HG03060 (cell line): ENCODE data around the gene NPR3.

Experiments used
- ATAC-seq: cut with Tn5 transposase; IDR thresholded peaks from one replicate; pipeline ENCODE4 v1.9.1; 2021; ENCODE audit warnings: low read depth, moderate number of reproducible peaks; ENCODE audit not compliant: unreplicated experiment

Gene NPR3

GRCh38 chr5:32711681-32712480 is 760 bp downstream of the NPR3 start:
- ATAC-seq = no peak

GRCh38 chr5:32712481-32713360 is 1.6 kb downstream of the NPR3 start:
- no peak for ATAC-seq

GRCh38 chr5:32713361-32713769 is 2.2 kb downstream of the NPR3 start:
- no peak for ATAC-seq

GRCh38 chr5:32713770-32714381 is 2.8 kb downstream of the NPR3 start:
- no peak for ATAC-seq

GRCh38 chr5:32714836-32715235 is 3.7 kb downstream of the NPR3 start:
- no peak for ATAC-seq

GRCh38 chr5:32720300-32720699 is 9.2 kb downstream of the NPR3 start:
- no peak for ATAC-seq

DNA sequence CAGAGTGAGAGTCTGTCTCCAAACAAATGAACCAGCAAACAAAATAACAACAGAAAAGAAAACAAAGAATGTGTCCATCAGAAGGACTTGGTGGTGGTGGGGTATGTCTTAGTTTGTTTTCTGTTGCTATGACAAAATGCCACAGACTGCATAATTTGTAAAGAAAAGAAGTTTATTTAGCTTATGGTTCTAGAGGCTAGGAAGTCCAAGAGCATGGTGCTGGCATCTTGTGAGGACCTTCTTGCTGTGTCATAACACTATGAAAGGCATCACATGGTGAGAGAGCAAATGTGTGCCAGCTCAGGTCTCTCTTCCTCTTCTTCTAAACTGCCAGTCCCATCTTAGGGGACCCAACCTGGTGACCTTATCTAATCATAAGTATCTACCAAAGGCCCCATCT is 10.5 kb downstream of the NPR3 start:
- no peak for ATAC-seq

DNA sequence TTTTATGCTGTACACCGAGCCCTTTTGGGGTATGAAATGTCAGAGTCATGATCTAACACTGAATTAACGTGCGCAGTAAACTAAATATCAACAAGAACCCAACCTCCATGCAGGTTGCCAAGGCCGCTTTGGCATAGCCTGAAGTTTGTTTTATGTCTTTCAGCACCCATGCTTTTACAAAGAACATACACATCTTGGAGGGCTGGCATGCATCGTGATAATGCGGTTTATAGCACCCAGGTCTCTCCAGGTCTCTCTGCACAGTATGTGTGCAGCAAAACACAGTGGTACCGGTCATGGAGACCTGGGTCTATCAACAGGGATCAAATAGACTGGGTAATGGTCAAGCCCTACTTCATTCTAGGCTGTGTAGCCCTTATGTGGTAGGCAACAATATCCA is 11.8 kb downstream of the NPR3 start:
- ATAC-seq = no peak

DNA sequence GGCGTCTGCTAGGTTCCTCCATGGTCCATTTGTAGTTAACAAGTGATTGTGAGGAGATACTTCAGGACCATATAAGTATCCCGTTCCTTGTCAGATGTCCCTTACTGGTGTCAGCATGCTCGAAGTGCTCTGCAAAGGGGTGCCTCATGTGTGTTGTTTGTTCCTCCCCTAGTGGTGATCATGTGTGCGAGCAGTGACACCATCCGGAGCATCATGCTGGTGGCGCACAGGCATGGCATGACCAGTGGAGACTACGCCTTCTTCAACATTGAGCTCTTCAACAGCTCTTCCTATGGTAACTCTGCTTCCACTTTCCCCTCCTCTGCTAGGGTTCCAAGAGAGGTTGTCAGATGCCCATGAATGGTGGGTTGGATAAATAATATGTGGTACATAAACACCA is 13.4 kb downstream of the NPR3 start:
- no peak for ATAC-seq

DNA sequence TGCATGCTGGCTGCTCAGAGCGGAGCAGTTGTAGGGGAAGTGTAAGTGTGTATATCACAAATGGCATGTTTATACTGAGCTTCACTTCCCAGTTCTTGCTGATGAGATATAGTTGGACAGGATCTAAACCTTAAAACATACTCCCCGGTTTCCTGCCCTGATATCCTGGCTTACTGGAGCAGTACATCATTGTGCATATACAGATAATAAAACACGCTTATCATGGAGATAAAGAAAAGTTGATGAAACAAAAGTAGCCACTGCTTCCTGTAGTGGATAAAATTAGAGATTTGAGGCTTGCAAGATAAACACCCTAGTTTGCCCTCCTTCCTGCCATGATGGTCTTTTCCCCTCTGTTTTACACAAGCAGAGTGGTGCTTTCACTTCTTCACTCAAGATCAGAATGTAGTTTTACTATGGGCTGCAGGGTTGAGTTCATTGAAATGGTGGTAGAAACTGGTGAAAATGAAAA is 15.0 kb downstream of the NPR3 start:
- ATAC-seq = no peak

DNA sequence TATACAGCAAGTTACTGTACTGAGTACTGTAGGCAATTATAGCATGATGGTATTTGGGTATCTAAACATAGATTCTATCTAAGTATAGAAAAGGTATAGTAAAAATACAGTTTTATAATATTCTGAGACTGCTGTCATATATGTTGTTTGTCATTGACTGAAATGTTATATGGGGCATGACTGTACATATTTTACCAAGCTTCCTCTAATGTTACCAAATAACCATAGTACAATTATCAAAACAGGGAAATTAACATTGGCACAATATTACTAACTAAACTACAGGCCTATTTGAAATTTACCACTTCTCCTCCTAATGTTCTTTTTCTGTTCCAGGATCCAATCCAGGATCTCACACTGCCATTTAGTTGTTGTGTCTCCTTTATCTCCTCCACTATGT is 18.5 kb downstream of the NPR3 start:
- ATAC-seq = no peak

DNA sequence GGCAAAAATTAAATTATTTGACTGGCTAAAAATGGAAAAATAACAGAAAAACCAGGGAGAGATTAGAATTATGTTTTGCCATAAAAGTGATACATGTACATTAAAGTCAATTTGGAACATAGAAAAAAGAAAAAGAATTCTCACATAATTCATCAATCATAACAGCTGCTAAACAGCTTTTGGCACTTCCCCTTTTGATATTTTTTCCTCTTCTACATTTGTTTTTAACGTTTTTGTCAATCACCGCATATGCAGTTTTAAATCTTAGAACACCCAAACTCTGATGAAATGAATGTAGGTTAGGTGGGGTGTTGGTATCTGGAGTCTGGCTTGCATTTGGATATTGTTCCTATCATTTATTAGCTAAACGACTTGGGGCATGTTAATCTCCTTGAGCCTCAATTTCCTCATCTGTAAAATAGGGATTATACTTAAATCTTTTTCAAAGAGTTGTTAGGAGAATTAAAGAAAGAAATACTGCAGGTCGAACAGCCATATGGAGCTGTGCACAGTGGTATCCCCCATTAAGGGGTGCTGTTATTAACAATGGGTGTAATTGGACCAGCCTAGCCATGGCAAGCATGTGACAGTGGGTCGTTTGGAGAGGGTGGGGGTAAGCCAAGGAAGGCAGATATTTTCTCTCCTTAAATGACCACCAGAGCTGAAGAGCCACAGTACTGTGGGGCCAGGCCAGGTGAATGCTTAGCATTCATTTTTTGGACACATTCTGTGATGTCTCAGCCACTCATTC is 22.6 kb downstream of the NPR3 start:
- no peak for ATAC-seq

GRCh38 chr5:32734827-32735378 is 23.8 kb downstream of the NPR3 start:
- ATAC-seq = no peak

DNA sequence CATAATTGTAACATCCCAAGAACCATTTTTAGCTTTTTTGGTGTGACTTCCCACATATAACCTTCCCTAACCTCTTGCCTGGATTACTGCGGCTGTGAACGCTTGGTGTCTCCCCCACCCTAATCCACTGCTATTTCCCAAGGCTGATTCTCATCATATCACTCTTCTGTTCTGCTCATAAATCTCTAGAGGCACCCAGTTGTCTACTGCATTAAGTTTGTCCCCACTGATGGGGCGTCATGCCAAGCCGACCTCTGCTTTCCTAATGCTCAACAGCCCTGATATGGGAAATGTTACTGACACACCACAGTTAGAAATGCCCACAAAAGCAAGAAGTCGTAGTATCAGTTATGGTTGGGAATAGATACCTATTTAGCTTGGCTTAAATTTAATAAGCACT is 24.4 kb downstream of the NPR3 start:
- no peak for ATAC-seq

GRCh38 chr5:32736842-32737241 is 25.7 kb downstream of the NPR3 start:
- no peak for ATAC-seq

DNA sequence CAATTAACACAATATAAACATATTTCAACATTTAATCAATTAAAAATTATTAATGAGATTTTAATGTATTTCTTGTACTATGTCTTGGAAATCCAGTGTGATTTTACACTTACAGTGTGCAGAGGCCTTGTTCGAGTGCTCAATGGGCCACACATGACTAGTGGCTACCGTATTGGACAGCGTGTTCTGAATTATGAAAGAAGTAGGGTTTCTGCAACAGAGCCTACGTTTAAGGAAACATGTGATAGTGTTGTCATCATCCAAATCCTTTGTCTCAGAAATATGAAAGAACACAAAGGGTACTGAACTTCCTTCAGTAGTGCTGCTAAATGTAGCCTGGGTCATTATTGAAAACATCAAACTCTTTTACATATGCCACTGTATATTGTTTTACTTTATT is 29.5 kb downstream of the NPR3 start:
- ATAC-seq = no peak

DNA sequence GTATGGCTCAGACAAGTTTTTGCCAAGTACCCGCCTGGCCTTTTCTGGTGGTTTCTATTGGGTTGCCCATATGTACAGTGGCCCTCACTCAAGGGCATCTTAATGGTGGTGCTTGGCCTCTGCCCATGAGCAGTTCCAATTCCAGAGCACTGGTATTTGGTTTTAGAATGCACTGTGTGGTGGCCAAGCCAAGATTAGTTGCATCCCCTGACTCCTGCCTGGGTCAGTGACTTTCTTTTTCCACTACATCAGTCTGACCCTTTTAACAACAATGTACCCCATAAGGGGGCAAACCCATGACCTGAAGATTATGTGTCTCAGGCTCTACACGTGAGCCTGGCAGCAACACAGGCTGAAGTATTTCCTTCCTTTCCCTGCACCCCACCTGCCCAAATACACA is 34.2 kb downstream of the NPR3 start:
- no peak for ATAC-seq

DNA sequence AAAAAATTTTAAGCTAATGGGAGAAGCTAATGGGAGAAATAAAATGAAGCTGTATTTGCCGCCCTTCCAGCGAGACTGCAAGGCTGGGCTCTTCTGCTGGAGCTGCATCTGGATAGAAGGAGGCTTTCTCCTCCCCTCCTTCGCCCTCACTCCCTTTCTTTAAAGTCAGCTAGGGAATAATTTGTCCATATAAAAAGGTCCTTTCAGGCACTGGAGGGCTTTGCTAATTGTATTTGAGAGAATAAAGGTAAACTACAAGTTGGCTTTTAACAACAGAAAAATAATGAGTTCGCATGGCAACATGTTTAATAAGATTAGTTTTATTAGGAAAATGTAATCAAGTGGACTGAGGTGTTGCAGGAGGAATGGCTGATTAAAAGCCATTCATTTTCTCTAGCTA is 41.3 kb downstream of the NPR3 start:
- no peak for ATAC-seq

- ATAC-seq = no peak
These were observed 41.9 kb downstream of the NPR3 start for GRCh38 chr5:32753051-32753450.

GRCh38 chr5:32753765-32754164 is 42.6 kb downstream of the NPR3 start:
- no peak for ATAC-seq
